GM20000 (cell line): ENCODE results near the gene HGFAC.

Experiments
- DNase-seq: peaks from one replicate; pipeline ENCODE4 v3.0.0; 2012; ENCODE audit warnings: low spot score
- TF ChIP-seq, protein P1 (sequence below): IDR thresholded peaks from 2 replicates; pipeline ENCODE4 v1.5.1; 2012; ENCODE audit warnings: mild to moderate bottlenecking, control low read depth; ENCODE audit errors: extremely low read depth, missing control alignments

HGFAC gene

DNA sequence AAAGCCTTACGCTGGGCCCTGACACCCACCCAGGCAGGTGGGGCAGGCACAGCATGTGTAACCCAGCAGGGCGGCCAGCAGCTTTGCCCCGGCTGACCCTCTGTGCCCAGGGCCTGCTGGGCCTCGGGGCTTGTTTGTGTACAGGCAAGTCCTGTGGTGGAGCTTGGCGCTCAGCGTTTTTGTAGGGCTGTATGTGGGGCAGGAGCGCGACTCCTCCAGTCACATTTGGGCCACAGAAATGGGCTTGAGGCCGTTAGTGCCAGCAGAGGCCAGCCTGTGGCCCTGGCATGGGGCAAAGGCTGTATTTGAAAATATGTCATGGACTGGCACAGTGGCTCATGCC lies 14.7 kb upstream of the HGFAC start:
- TF ChIP-seq, protein P1, sequence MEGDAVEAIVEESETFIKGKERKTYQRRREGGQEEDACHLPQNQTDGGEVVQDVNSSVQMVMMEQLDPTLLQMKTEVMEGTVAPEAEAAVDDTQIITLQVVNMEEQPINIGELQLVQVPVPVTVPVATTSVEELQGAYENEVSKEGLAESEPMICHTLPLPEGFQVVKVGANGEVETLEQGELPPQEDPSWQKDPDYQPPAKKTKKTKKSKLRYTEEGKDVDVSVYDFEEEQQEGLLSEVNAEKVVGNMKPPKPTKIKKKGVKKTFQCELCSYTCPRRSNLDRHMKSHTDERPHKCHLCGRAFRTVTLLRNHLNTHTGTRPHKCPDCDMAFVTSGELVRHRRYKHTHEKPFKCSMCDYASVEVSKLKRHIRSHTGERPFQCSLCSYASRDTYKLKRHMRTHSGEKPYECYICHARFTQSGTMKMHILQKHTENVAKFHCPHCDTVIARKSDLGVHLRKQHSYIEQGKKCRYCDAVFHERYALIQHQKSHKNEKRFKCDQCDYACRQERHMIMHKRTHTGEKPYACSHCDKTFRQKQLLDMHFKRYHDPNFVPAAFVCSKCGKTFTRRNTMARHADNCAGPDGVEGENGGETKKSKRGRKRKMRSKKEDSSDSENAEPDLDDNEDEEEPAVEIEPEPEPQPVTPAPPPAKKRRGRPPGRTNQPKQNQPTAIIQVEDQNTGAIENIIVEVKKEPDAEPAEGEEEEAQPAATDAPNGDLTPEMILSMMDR, result no peak
- DNase-seq, result no peak

DNA sequence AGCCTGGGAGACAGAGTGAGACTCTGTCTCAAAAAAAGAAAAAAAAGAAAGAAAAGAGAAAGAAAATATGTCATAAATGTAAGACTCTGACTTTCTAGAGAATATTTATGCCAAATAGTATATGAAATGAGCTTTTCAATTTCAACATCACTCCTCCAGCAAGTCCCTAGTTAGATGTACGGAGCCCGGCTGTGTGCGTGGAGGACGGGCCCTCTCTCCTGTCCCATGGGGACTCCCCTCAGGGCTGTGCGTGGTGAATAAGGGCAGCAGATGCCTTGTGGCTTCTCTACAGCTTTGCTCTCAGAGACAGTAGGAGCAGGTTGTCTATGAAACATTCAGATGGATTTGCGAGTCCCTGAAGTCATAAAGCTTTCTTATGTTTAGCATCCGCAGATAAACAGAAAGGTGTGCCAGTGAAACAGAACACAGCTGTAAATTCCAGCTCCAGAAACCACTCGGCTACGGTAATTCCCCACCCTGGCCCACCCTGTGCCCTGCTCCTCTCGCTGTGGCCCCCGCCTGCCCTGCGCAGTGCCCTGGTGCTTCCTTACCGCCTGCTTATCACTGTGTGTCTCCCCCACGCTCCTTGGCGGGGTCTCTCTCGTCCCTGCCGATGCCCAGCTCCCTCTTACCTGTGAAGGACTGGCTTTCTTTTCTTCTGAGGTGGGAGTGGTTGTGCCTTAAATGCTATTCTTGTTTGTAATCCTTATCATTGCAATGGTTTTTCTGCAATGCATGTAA lies 13.9 kb upstream of the HGFAC start:
- TF ChIP-seq, protein P1, result no peak
- no peak for DNase-seq

DNA sequence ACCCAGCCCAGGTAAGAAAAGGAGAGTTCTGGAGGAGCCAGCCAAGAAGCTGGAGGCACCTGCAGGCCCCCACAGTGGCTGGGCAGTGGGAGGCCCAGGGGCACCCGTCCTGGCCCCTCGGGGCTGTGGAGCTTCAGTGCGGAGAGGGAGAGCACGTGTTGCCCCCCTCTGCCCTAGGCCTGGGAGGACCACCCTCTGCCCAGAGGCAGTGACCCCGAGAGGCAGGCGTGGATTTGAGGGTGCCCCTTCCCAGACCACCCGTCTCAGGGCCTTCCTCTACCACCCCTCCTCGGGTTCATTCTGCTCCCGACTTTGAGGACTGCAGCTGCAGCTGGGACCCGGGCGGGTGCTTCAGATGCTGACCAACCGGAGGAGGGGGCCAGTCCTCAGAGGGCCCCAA lies 12.1 kb upstream of the HGFAC start:
- no peak for DNase-seq
- TF ChIP-seq, protein P1, result no peak

DNA sequence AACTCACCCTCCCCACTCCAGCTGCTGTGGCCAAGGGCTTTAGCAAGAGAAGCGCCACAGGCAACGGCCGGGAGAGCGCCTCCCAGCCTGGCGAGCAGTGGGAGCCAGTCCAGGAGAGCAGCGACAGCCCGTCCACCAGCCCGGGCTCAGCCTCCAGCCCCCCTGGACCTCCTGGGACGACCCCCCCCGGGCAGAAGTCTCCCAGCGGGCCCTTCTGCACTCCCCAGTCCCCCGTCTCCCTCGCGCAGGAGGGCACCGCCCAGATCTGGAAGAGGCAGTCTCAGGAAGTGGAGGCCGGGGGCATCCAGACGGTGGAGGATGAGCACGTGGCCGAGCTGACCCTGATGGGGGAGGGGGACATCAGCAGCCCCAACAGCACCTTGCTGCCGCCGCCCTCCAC lies 11.2 kb upstream of the HGFAC start:
- TF ChIP-seq, protein P1, result no peak
- DNase-seq, result no peak

DNA sequence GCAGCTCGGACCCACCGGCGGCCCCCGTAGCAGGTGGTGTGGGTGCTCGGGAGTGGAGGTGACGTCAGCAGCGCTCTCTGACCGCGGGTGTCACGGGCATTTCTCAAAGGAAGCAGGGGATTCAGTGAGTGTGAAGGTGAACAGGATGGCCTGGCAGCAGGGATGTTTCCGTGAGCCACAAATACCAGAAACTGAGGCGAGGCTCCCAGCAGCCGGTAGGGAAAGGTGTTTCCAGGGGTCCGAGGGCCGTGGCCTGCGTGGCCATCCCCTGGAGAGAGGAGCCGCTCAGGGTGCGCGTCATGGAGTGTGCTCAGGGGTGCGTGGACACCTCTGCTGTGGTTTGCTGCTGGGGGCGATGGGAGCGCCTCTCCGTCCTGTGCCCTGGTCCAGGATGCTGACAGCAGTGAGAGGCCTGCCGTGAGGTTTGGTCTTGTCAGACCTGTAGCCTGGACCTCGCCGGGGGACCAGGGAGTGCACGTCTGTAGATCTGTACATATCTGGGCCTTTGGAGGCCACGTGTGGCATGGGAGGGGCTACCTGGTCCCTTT lies 10.2 kb upstream of the HGFAC start:
- no peak for DNase-seq
- TF ChIP-seq, protein P1, result no peak

DNA sequence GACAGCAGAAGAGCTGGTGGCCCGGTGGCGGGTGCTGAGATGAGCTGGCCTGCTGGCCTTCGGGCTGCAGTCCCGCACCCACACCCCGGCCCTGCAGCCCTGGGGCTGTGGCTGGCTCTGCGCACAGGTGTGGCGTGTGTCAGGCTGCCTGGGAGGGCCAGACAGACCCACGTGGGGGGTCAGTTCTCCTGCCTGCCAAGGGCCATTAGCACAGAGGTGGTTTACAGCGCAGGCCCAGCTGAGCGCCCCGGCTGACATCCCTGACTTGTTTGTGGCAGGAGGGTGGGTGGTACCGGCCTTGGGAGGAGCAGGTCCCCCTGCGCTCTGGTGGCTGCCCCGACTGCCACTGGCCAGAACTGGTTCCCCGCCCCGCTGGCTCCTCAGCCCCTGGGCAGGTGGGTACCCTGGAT lies 9.4 kb upstream of the HGFAC start:
- no peak for DNase-seq
- TF ChIP-seq, protein P1, result no peak

DNA sequence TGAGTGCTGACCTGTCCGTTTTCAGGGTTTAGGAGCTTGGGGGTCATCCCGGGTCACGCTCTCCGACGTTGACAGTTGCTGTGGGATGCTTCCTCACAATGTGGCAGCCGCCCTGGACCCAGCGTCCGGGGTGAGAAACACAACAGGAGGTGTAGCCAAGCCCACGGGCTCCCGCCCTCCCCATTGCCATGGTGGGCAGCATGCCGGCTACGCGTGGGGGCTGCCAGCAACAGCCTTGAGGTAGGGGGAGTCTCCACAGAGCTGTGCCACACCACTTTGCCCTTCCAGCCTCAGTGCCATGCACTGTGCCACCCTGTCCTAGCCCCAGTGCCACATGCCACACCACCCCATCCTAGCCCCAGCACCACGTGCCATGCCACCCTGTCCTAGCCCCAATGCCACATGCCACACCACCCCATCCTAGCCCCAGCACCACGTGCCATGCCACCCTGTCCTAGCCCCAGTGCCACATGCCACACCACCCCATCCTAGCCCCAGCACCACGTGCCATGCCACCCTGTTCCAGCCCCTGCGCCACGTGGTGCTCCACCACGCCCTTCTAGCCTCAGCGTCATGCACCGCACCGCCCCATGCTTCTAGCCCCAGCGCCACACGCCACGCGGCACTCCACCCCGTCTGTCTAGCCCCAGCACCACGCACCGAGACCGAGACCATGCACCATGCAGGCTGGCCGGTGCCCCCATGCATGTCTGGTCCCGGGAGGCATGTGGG lies 8.5 kb upstream of the HGFAC start:
- no peak for DNase-seq
- TF ChIP-seq, protein P1, result no peak
